Spleen (tissue), 11 donors: ENCODE results near the gene GAS7. TPM values are rescaled to one million over a fixed set of nuclear protein-coding genes. Genes with fewer than 3 reads are reported as not detected.

Experiments used
- DNase-seq: peaks from one replicate; pipeline ENCODE4 v3.0.0-alpha.2; 2020
- H3K27ac ChIP-seq, 8 donors: fragments of 200-600 bp; sonication (generic) in 7 of 8; 1 replicate in 4 of 8; 2 replicates in 4 of 8; pipeline versions ENCODE4 v1.5.0 to v1.8.0; 2016 to 2021; ENCODE audit warnings: inconsistent platforms in 4 of 8, mild to moderate bottlenecking in 4 of 8, moderate library complexity in 1 of 8
- H3K27me3 ChIP-seq, 7 donors: fragments of 200-600 bp; sonication (generic) in 6 of 7; replicated peaks in 1 of 7; 1 replicate in 4 of 7; 2 replicates in 3 of 7; pipeline versions ENCODE4 v1.5.0 to v1.8.0; 2016 to 2021; ENCODE audit warnings: inconsistent platforms in 3 of 7, mild to moderate bottlenecking in 1 of 7
- H3K36me3 ChIP-seq, 6 donors: fragments of 200-600 bp; sonication (generic) in 5 of 6; 1 replicate in 4 of 6; 2 replicates in 2 of 6; pipeline versions ENCODE4 v1.5.0 to v1.8.0; 2016 to 2021; ENCODE audit warnings: inconsistent platforms in 2 of 6
- H3K4me1 ChIP-seq, 6 donors: fragments of 200-600 bp; sonication (generic) in 5 of 6; 1 replicate in 3 of 6; 2 replicates in 3 of 6; pipeline versions ENCODE4 v1.5.0 to v1.8.0; 2016 to 2021; ENCODE audit warnings: inconsistent platforms in 3 of 6
- H3K4me3 ChIP-seq, 8 donors: fragments of 200-600 bp; sonication (generic) in 7 of 8; 1 replicate in 4 of 8; 2 replicates in 4 of 8; pipeline versions ENCODE4 v1.5.0 to v1.8.0; 2016 to 2021; ENCODE audit warnings: inconsistent platforms in 4 of 8, mild to moderate bottlenecking in 4 of 8, moderate library complexity in 2 of 8
- H3K9me3 ChIP-seq, 8 donors: fragments of 200-600 bp; sonication (generic) in 7 of 8; 1 replicate in 4 of 8; 2 replicates in 4 of 8; pipeline versions ENCODE4 v1.5.0 to v1.8.0; 2016 to 2021; ENCODE audit warnings: inconsistent platforms in 4 of 8
- CTCF ChIP-seq, 11 experiments: fragments of 200-600 bp in 7 of 11; fragments of 450-650 bp in 4 of 11; sonication (generic) in 4 of 11; IDR thresholded peaks in 8 of 11; conservative IDR thresholded peaks in 3 of 11; 1 replicate in 7 of 11; 2 replicates in 4 of 11; pipeline versions ENCODE4 v1.4.0 to v1.8.0; 2016 to 2021; ENCODE audit warnings: antibody characterized with exemption in 11 of 11, inconsistent platforms in 4 of 11, mild to moderate bottlenecking in 1 of 11
- POLR2A ChIP-seq, 3 donors: fragments of 450-650 bp; IDR thresholded peaks; one replicate each; pipeline ENCODE4 v1.5.1; 2017; ENCODE audit warnings: antibody characterized with exemption in 3 of 3, mild to moderate bottlenecking in 1 of 3
- POLR2AphosphoS5 ChIP-seq, 3 donors: sonication (generic); formaldehyde crosslinking; IDR thresholded peaks; one replicate each; pipeline ENCODE4 v1.5.1; 2017; ENCODE audit warnings: antibody characterized with exemption in 3 of 3
- WGBS, 5 donors: extraction: QIAGEN DNeasy Blood & Tissue Kit in 3 of 5; methylation state at CpG; one replicate each; pipeline versions ENCODE4 v1.1.5 to v1.1.7; 2013 to 2018; 5-methylcytosine and 5-hydroxymethylcytosine counted together
- intact Hi-C: fragments of 100-400 bp; cut with DNase I; formaldehyde crosslinking; loops from one replicate; pipeline ENCODE4 v1.15.0; 2023; ENCODE audit warnings: low total_unique reads
- polyA plus RNA-seq, 3 donors: library from polyadenylated mRNA; stranded (reverse); fragments of 200-250 nt; gene quantifications; one replicate each; pipeline ENCODE4 v1.2.1, GENCODE V29; 2013
- total RNA-seq, 7 donors: library from RNA; depleted of rRNA in 3 of 7; stranded (reverse); fragments of >200 nt in 3 of 7; fragmentation: NEBNext Ultra II Directional in 4 of 7; extraction: Animal tissue kit (Norgen Biotek cat#: 25700) in 4 of 7; gene quantifications; one replicate each; pipeline versions ENCODE4 v1.1.0 to v1.2.1, GENCODE V29; 2016 to 2021
- donor health status: healthy with polysubstance abuse.
- donor health status: DM: no; HTN: no; CAD: no; lungs with moderate emphysema.
- donor health status: DM: no; HTN: no; CAD: no.
- donor health status: Bipolar disorder and iron deficiency.
- donor health status: healthy.
- donor health status: DM: no; HTN: no; CAD: no.
- donor health status: DM: yes; HTN: yes; CAD: no.

GAS7 gene
- total and polyA plus RNA-seq, 10 donors, result 4.1 to 127 (median 60.9) TPM

- H3K36me3 ChIP-seq, result no peaks in the 10 kb centered on the region
- H3K4me1 ChIP-seq, result peaks cover 0 to 12% (median 3%) of the 10 kb centered on the region in 6 donors
- no peaks in the 10 kb centered on the region for H3K9me3 ChIP-seq
- intact Hi-C loops, result no loop called here
- no peak for DNase-seq
- peaks cover 0 to 40% (median 0%) of the 10 kb centered on the region in 7 donors for H3K27me3 ChIP-seq
- no peak overlapping the region for H3K27ac ChIP-seq
- no peak overlapping the region for H3K4me3 ChIP-seq
- no peak for TF ChIP-seq CTCF (IDR thresholded peaks at IDR 0.05 in 8 of 11, conservative IDR thresholded peaks at IDR 0.05 in 3 of 11)
- no peak for TF ChIP-seq POLR2AphosphoS5 (IDR thresholded peaks at IDR 0.05)
- TF ChIP-seq POLR2A (IDR thresholded peaks at IDR 0.05), result no peak
These were observed 302.5 kb downstream of the GAS7 start for GRCh38 chr17:9895923-9896322.

GRCh38 chr17:9894231-9894630, 304.2 kb downstream of the GAS7 start:
- DNase-seq, result no peak
- intact Hi-C loops, result no loop called here
- Histone ChIP-seq H3K4me1 (peaks cover 0 to under 1% (median 0%) of the 10 kb centered on the region in 6 donors), H3K4me3 (no peak overlapping the region), H3K36me3 (no peaks in the 10 kb centered on the region), H3K9me3 (no peaks in the 10 kb centered on the region), H3K27ac (no peak overlapping the region), H3K27me3 (peaks cover 0 to 30% (median 0%) of the 10 kb centered on the region in 7 donors)
- TF ChIP-seq CTCF (IDR thresholded peaks at IDR 0.05 in 8 of 11, conservative IDR thresholded peaks at IDR 0.05 in 3 of 11) (no peak), POLR2A (IDR thresholded peaks at IDR 0.05) (no peak), POLR2AphosphoS5 (IDR thresholded peaks at IDR 0.05) (no peak)
- 80 to 98% (median 94%) methylated on average over 3 of the region's 3 CpGs for WGBS, 5 donors

- intact Hi-C loops, result no loop called here
- Histone ChIP-seq H3K36me3 (no peaks in the 10 kb centered on the region), H3K4me3 (no peak overlapping the region), H3K9me3 (no peaks in the 10 kb centered on the region), H3K27me3 (peaks cover 0 to 25% (median 0%) of the 10 kb centered on the region in 7 donors), H3K4me1 (no peaks in the 10 kb centered on the region), H3K27ac (no peak overlapping the region)
- 53 to 89% (median 81%) methylated on average over 3 of the region's 3 CpGs for WGBS, 5 donors
- no peak for DNase-seq
- TF ChIP-seq POLR2AphosphoS5 (IDR thresholded peaks at IDR 0.05) (no peak), CTCF (IDR thresholded peaks at IDR 0.05 in 8 of 11, conservative IDR thresholded peaks at IDR 0.05 in 3 of 11) (no peak), POLR2A (IDR thresholded peaks at IDR 0.05) (no peak)
These were observed 304.9 kb downstream of the GAS7 start for GRCh38 chr17:9893411-9894012.

GRCh38 chr17:9890124-9890523, 308.3 kb downstream of the GAS7 start:
- intact Hi-C loops, result no loop called here
- TF ChIP-seq POLR2A (IDR thresholded peaks at IDR 0.05) (no peak), CTCF (IDR thresholded peaks at IDR 0.05 in 8 of 11, conservative IDR thresholded peaks at IDR 0.05 in 3 of 11) (peak in 4 of 11 experiments; percentile 24 to 45 (median 34)), POLR2AphosphoS5 (IDR thresholded peaks at IDR 0.05) (no peak)
- no peak for DNase-seq
- Histone ChIP-seq H3K36me3 (no peaks in the 10 kb centered on the region), H3K4me1 (no peaks in the 10 kb centered on the region), H3K27ac (no peak overlapping the region), H3K4me3 (no peak overlapping the region), H3K27me3 (peaks cover 0 to 10% (median 0%) of the 10 kb centered on the region in 7 donors), H3K9me3 (peaks cover 0 to 4% (median under 1%) of the 10 kb centered on the region in 8 donors)
- WGBS, 5 donors, result 6 to 35% (median 31%) methylated on average over 2 of the region's 2 CpGs
